Epithelial cell of proximal tubule (primary cell): Measurements from ENCODE around the gene KRT79. TPM values are rescaled to one million over a fixed set of nuclear protein-coding genes. Genes with fewer than 3 reads are reported as not detected.

ENCODE experiments used
- DNase-seq: peaks from one replicate; pipeline ENCODE4 v3.0.0-alpha.2; 2011; ENCODE audit warnings: low read depth
- H3K4me3 ChIP-seq: 2 replicates; pipeline ENCODE4 v1.5.1; 2011; ENCODE audit warnings: low read depth, mild to moderate bottlenecking, low read length
- total RNA-seq: library from RNA; depleted of rRNA; stranded (reverse); fragments of >200 nt; gene quantifications from 2 replicates; pipeline ENCODE4 v1.2.3, GENCODE V29; 2015
- TF ChIP-seq, protein P1 (sequence below): conservative IDR thresholded peaks from 2 replicates; pipeline ENCODE4 v1.5.1; 2012; ENCODE audit warnings: low read depth, mild to moderate bottlenecking, low read length

Gene KRT79
- total RNA-seq, 1 donor from 2014 or later = not detected

DNA sequence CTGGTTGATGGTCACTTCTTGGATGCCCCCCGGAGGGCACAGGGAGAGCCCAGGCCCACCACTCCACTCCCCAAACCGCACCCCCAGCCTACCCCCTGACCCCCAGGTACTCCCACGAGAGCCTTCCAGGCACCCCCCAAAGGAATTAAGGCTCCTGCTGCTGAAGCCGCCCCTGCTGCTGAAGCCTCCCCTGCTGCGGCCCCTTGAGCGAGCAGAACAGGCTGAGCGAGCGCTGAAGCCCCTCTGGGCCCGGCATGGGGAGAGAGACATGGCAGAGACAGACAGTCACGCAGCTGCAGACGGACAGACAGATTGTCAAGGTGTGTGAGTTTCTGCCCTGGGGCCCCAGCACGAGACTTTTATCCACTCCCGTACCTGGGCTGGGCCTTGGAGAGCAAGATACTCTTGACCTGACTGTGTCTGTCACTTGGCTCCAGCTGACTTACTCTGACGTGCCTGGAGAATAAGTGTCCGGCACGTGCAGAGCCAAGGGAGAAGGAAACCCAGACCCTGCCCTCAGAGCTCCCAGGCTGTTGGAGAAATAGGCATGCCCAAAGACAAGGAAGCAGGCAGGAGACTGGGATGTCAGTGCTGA lies 14.6 kb upstream of the KRT79 start, which contains the start of gene KRT78:
TSS of gene KRT78 (minus strand) at position 334 of the 595 bp plus-strand sequence. CDS start at position 270, 64 bp downstream.
- no peak within 1 kb of the TSS for H3K4me3 ChIP-seq
- TF ChIP-seq, protein P1, sequence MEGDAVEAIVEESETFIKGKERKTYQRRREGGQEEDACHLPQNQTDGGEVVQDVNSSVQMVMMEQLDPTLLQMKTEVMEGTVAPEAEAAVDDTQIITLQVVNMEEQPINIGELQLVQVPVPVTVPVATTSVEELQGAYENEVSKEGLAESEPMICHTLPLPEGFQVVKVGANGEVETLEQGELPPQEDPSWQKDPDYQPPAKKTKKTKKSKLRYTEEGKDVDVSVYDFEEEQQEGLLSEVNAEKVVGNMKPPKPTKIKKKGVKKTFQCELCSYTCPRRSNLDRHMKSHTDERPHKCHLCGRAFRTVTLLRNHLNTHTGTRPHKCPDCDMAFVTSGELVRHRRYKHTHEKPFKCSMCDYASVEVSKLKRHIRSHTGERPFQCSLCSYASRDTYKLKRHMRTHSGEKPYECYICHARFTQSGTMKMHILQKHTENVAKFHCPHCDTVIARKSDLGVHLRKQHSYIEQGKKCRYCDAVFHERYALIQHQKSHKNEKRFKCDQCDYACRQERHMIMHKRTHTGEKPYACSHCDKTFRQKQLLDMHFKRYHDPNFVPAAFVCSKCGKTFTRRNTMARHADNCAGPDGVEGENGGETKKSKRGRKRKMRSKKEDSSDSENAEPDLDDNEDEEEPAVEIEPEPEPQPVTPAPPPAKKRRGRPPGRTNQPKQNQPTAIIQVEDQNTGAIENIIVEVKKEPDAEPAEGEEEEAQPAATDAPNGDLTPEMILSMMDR = no peak
- no peak for DNase-seq

DNA sequence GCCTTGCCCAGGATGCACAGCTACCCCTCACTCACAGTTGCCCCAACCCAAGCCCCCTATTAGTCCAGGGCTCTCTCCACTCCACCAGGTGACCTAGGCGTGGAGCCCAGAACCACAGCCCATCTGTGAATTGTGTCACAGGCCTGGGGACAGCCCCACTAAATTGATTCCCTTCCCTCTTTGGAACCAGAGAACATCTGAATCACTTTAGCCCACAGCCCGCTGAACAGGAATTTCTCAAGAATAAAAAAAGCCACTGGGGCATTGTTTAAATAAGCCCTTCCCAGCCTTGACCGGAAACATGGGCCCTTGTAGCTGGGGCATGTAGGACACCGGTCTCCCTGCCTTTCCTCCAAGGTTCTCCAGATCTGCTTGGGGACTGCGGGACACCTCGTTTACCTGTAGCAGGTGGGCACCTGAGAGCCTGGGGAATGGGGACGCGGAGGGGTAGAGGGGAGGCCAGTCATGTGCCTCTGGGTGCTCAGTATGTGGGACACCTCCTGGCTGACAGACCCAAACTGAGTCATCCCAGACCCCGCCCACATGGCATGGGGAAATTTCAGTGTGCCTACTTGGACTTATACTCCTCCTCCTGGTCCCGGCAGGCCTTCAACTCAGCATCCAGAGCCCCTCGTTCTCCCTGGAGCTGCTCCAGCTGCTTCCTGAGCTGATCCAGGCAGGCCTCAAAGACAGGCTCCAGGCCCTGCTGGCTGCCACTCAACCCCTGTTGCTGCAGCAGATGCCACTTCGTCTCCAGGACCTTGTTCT lies 13.4 kb upstream of the KRT79 start:
- no peak overlapping the region for H3K4me3 ChIP-seq
- no peak for DNase-seq
- TF ChIP-seq, protein P1 = no peak

DNA sequence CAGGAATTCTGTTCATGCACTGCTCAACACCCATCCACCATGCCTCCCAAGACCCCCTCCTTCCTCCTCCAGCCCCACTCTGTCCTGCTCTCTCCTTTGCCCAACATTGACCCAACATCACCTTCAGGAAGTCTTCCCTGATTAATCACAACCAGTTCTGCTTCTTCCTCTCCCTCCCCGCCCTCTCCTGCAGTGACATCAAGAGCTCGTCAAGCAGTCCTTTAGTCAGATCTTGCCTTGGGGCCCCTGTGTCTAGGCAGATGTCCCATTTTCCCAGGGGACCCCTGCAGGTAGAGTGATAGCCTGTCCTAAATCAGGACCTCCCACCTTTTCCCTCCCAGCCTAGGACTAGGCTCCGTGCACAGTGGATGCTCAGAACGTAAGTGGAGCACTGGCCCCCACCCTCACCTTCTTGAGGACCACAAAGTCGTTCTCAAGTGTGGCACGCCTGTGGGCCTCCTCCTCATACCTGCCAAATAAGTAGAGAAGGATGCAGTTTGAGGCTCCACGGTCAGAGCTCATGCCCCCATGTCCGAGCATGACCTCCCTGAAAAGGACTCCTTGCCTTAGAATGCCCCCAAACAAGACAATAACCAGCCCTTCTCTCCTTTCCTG lies 12.4 kb upstream of the KRT79 start:
- TF ChIP-seq, protein P1 = no peak
- no peak overlapping the region for H3K4me3 ChIP-seq
- no peak for DNase-seq

- TF ChIP-seq, protein P1 = no peak
- no peak overlapping the region for H3K4me3 ChIP-seq
- no peak for DNase-seq
Observed at GRCh38 chr12:52845946-52846345, 11.8 kb upstream of the KRT79 start.

DNA sequence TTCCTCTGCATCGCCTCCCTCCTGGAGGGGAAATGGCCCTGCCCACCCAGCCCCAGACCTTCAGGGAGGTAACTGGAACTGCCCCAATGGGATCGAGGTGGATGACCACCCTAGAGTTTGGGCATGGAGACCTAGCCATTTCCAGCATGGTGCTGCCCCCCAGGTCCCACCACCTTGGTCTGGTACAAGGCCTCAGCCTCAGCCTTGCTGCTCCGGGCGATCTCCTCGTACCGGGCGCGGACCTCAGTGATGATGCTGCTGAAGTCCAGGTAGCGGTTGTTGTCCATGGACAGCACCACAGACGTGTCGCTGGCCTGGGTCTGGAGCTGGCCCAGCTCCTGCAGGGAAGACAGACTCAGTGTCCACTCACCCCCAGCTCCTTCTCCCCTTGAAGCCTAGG lies 10.3 kb upstream of the KRT79 start:
- DNase-seq = no peak
- TF ChIP-seq, protein P1 = no peak
- H3K4me3 ChIP-seq = no peak overlapping the region

GRCh38 chr12:52839436-52840105 lies 5.5 kb upstream of the KRT79 start:
- TF ChIP-seq, protein P1 = no peak

More at GRCh38 chr12:52839436-52840105, 5.5 kb upstream of the KRT79 start:
- no peak for DNase-seq
- no peak overlapping the region for H3K4me3 ChIP-seq
